CD4-positive, alpha-beta T cell treated with Interleukin-17A for 4 hours (primary cell): ENCODE measurements around the gene DNAAF6.
"Not testable (repeated sequence)": the region's sequence is repeated elsewhere in the genome, so short reads cannot be mapped to it uniquely, and the experiment has no call there.

ENCODE experiments used
- DNase-seq: peaks from one replicate; pipeline ENCODE4 v3.0.0-alpha.2; 2020; ENCODE audit warnings: mixed read lengths

The DNAAF6 gene

GRCh38 chrX:107205770-107206696 lies at the start of gene DNAAF6, which contains the start of gene NUP62CL:
TSS of gene DNAAF6 (plus strand) at chrX:107206611. CDS start at chrX:107212876, 6,265 bp downstream.
TSS of gene NUP62CL (minus strand) at chrX:107206433. CDS start at chrX:107175146, 31,287 bp downstream.
- peak; percentile 74 for DNase-seq

GRCh38 chrX:107157618-107158017 lies 48.8 kb upstream of the DNAAF6 start:
- DNase-seq, result not testable (repeated sequence)

GRCh38 chrX:107167163-107167921 lies 39.1 kb upstream of the DNAAF6 start:
- no peak for DNase-seq

GRCh38 chrX:107168257-107168656 lies 38.2 kb upstream of the DNAAF6 start:
- no peak for DNase-seq

- no peak for DNase-seq
Measured at GRCh38 chrX:107168712-107169111, 37.7 kb upstream of the DNAAF6 start.

- DNase-seq, result no peak
Measured at GRCh38 chrX:107171369-107172102, 34.9 kb upstream of the DNAAF6 start.

GRCh38 chrX:107197319-107197718 lies 9.1 kb upstream of the DNAAF6 start:
- DNase-seq, result no peak

- not testable (repeated sequence) for DNase-seq
Measured at GRCh38 chrX:107198074-107198473, 8.3 kb upstream of the DNAAF6 start.

- no peak for DNase-seq
Measured at GRCh38 chrX:107199491-107199890, 6.9 kb upstream of the DNAAF6 start.

GRCh38 chrX:107204068-107204605 lies 2.3 kb upstream of the DNAAF6 start:
- no peak for DNase-seq

- DNase-seq, result no peak
Measured at GRCh38 chrX:107206697-107207065, 270 bp downstream of the DNAAF6 start.

GRCh38 chrX:107207089-107207488 lies 678 bp downstream of the DNAAF6 start:
- DNase-seq, result no peak

- no peak for DNase-seq
Measured at GRCh38 chrX:107207943-107208342, 1.5 kb downstream of the DNAAF6 start.

- DNase-seq, result no peak
Measured at GRCh38 chrX:107213477-107213876, 7.1 kb downstream of the DNAAF6 start.

GRCh38 chrX:107226757-107227156 lies 20.3 kb downstream of the DNAAF6 start:
- DNase-seq, result no peak

GRCh38 chrX:107227780-107228485 lies 21.5 kb downstream of the DNAAF6 start:
- no peak for DNase-seq

GRCh38 chrX:107228486-107228819 lies 22.0 kb downstream of the DNAAF6 start:
- no peak for DNase-seq

GRCh38 chrX:107272431-107272921 lies 66.1 kb downstream of the DNAAF6 start:
- peak; percentile 18 for DNase-seq

- no peak for DNase-seq
Measured at GRCh38 chrX:107273795-107274194, 67.4 kb downstream of the DNAAF6 start.

- DNase-seq, result no peak
Measured at GRCh38 chrX:107288676-107289075, 82.3 kb downstream of the DNAAF6 start.

GRCh38 chrX:107290019-107290418 lies 83.6 kb downstream of the DNAAF6 start:
- DNase-seq, result no peak

- DNase-seq, result no peak
Measured at GRCh38 chrX:107293056-107293455, 86.6 kb downstream of the DNAAF6 start.
